Stimulated activated memory B cell treated with anti-CD40 and anti-IgM and Interleukin-4, amounts not matched to agents 10 μg/mL and 1 μg/mL and 100 μg/mL, for 72 hours (primary cell): ENCODE results near the gene C2orf49.
A peak's percentile ranks its signal among the peaks of the same experiment; 100 is the strongest.

Source experiments
- ATAC-seq: fragments of 150-1000 bp; cut with Tn5 transposase; 2 replicates; pipeline ENCODE4 v1.10.0; 2021
- H3K27ac Mint-ChIP-seq: one replicate; pipeline ENCODE4 v1.8.0; 2022; ENCODE audit warnings: mild to moderate bottlenecking, mixed read lengths
- H3K27me3 Mint-ChIP-seq: one replicate; pipeline ENCODE4 v1.8.0; 2022; ENCODE audit warnings: mixed read lengths
- H3K36me3 Mint-ChIP-seq: one replicate; pipeline ENCODE4 v1.8.0; 2022; ENCODE audit warnings: mixed read lengths
- H3K4me1 Mint-ChIP-seq: one replicate; pipeline ENCODE4 v1.8.0; 2022; ENCODE audit warnings: mixed read lengths
- H3K4me3 Mint-ChIP-seq: one replicate; pipeline ENCODE4 v1.8.0; 2022; ENCODE audit warnings: mild to moderate bottlenecking, moderate library complexity, mixed read lengths
- H3K9me3 Mint-ChIP-seq: one replicate; pipeline ENCODE4 v1.8.0; 2022; ENCODE audit warnings: mixed read lengths

The C2orf49 gene

DNA sequence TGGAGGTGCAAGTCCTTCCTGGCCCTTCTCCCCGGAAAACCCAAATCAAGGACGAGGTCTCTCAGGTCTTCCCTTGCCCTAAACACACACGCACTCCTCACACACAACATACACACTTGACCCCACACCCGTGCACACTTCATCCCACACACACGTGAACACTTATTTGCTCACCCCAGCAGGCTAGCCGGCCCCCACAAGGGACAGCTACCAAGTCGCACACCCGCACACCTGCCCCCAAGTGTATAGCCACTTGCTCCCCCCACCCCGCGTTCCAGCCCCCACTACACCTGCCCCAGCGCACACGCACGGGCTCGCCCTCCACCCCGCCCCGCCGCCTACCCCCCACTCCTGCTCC is 8.2 kb upstream of the C2orf49 start:
- Mint-ChIP-seq H3K9me3 (no peaks in the 10 kb centered on the region), H3K27me3 (no peaks in the 10 kb centered on the region), H3K4me3 (peak overlapping the region; percentile 79), H3K27ac (peak overlapping the region; percentile 78), H3K4me1 (peaks cover 47% of the 10 kb centered on the region), H3K36me3 (peaks cover 10% of the 10 kb centered on the region)
- ATAC-seq: peak; percentile 57

- H3K4me1 Mint-ChIP-seq: peaks cover 41% of the 10 kb centered on the region
- no peaks in the 10 kb centered on the region for H3K9me3 Mint-ChIP-seq
- peak within 1 kb of the TSS; percentile 78 for H3K27ac Mint-ChIP-seq
- no peaks in the 10 kb centered on the region for H3K27me3 Mint-ChIP-seq
- peak within 1 kb of the TSS; percentile 88 for H3K4me3 Mint-ChIP-seq
- peak; percentile 94 for ATAC-seq
- H3K36me3 Mint-ChIP-seq: peaks cover 6% of the 10 kb centered on the region
Observed at GRCh38 chr2:105329561-105330495, 7.5 kb upstream of the C2orf49 start, which contains the start of gene TGFBRAP1. TSS of gene TGFBRAP1 (minus strand) at chr2:105329735. CDS start at chr2:105308301, 21,434 bp downstream.

DNA sequence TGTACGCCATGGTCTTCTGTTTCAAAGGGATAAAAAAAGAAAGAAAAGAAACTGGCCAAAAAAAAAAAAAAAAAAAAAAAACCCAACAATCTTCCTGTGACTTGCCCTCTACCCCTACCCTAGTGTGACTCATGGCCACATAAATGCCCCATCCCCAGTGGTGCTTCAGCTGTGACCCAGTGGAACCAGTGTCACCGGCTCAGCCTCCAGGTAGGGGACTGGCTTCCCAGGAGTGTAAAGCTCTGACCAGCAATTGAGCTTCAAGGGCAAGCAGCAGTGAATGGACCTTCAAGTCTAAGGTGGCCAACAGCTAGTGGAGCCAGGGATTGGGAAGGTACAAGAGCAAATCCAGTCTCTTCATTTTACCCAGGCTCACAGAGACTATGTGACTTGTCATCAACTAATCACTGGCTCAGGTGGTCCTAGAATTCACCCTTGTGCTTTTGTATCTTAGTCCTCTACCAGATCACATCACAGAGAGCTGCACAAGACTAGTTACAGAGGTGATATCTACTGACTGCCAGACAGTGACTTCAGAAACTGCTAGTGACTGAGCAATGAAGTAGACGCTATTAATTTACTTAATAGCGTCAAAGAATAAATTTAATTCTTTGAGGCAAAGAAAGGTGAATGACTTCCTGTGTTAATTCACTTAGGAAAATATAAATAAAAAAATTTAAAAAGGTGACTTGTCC is 6.5 kb upstream of the C2orf49 start:
- Mint-ChIP-seq H3K4me1 (peaks cover 37% of the 10 kb centered on the region), H3K27me3 (no peaks in the 10 kb centered on the region), H3K9me3 (no peaks in the 10 kb centered on the region), H3K27ac (peak overlapping the region; percentile 78), H3K4me3 (peak overlapping the region; percentile 88), H3K36me3 (no peaks in the 10 kb centered on the region)
- ATAC-seq: no peak

GRCh38 chr2:105334211-105334610 is 3.1 kb upstream of the C2orf49 start:
- Mint-ChIP-seq H3K36me3 (no peaks in the 10 kb centered on the region), H3K27ac (no peak overlapping the region), H3K27me3 (no peaks in the 10 kb centered on the region), H3K4me1 (peaks cover 25% of the 10 kb centered on the region), H3K4me3 (no peak overlapping the region), H3K9me3 (no peaks in the 10 kb centered on the region)
- ATAC-seq: no peak

GRCh38 chr2:105335469-105335868 is 1.9 kb upstream of the C2orf49 start:
- Mint-ChIP-seq H3K27me3 (no peaks in the 10 kb centered on the region), H3K27ac (no peak overlapping the region), H3K4me3 (no peak overlapping the region), H3K9me3 (no peaks in the 10 kb centered on the region), H3K4me1 (peaks cover 18% of the 10 kb centered on the region), H3K36me3 (peaks cover 7% of the 10 kb centered on the region)
- no peak for ATAC-seq

DNA sequence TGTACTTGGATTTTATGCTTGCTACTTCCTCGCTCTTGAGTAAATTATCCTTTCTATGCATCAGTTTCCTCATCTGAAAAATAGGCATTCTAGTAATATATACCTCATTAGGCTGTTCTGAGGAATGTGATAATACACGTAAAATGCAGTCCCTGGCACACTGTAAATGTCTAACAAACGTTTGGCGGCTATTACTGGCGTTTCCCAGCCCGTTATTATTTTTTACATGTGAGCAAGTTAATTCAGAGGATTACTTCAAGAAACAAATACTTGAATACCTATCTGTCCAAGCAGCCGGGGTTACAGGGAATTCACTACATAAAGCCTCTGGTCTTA is 586 bp upstream of the C2orf49 start:
- no peaks in the 10 kb centered on the region for H3K9me3 Mint-ChIP-seq
- peak overlapping the region; percentile 100 for H3K4me3 Mint-ChIP-seq
- no peaks in the 10 kb centered on the region for H3K27me3 Mint-ChIP-seq
- peaks cover 7% of the 10 kb centered on the region for H3K36me3 Mint-ChIP-seq
- H3K27ac Mint-ChIP-seq: peak overlapping the region; percentile 99
- H3K4me1 Mint-ChIP-seq: peaks cover 13% of the 10 kb centered on the region
- ATAC-seq: no peak

- Mint-ChIP-seq H3K36me3 (peaks cover 11% of the 10 kb centered on the region), H3K27ac (peak overlapping the region; percentile 99), H3K27me3 (no peaks in the 10 kb centered on the region), H3K4me1 (peaks cover 13% of the 10 kb centered on the region), H3K4me3 (peak overlapping the region; percentile 100), H3K9me3 (no peaks in the 10 kb centered on the region)
- ATAC-seq: no peak
Observed at GRCh38 chr2:105338020-105338385, 663 bp downstream of the C2orf49 start.

- Mint-ChIP-seq H3K4me3 (no peak overlapping the region), H3K27me3 (no peaks in the 10 kb centered on the region), H3K9me3 (no peaks in the 10 kb centered on the region), H3K36me3 (peaks cover 15% of the 10 kb centered on the region), H3K4me1 (peaks cover 13% of the 10 kb centered on the region), H3K27ac (no peak overlapping the region)
- no peak for ATAC-seq
Observed at GRCh38 chr2:105339414-105339813, 2.1 kb downstream of the C2orf49 start.

- Mint-ChIP-seq H3K27ac (no peak overlapping the region), H3K9me3 (no peaks in the 10 kb centered on the region), H3K4me1 (no peaks in the 10 kb centered on the region), H3K4me3 (no peak overlapping the region), H3K27me3 (no peaks in the 10 kb centered on the region), H3K36me3 (peaks cover 39% of the 10 kb centered on the region)
- ATAC-seq: no peak
Observed at GRCh38 chr2:105344704-105345345, 7.5 kb downstream of the C2orf49 start.

DNA sequence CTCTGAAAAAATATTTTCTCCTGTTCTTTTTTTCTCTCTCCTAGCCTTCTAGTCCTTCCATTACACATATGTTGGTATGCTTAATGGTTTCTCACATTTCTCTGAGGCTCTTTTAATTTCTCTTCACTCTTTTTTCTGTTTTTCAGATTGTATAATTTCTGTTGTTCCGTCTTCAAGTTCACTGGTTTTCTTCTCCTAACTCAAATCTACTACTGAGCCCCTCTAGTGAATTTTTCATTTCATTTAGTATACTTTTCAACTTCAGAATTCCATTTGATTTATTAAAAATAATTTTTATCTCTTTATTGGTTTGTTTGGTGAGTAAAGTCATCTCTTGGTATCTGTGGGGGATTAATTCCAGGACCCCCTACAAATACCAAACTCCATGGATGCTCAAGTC is 19.8 kb downstream of the C2orf49 start:
- Mint-ChIP-seq H3K36me3 (peaks cover 86% of the 10 kb centered on the region), H3K9me3 (peaks cover 9% of the 10 kb centered on the region), H3K27ac (no peak overlapping the region), H3K4me3 (no peak overlapping the region), H3K27me3 (no peaks in the 10 kb centered on the region), H3K4me1 (no peaks in the 10 kb centered on the region)
- ATAC-seq: no peak

- H3K36me3 Mint-ChIP-seq: peaks cover 73% of the 10 kb centered on the region
- peaks cover 9% of the 10 kb centered on the region for H3K9me3 Mint-ChIP-seq
- no peak overlapping the region for H3K4me3 Mint-ChIP-seq
- no peaks in the 10 kb centered on the region for H3K27me3 Mint-ChIP-seq
- no peak for ATAC-seq
- no peak overlapping the region for H3K27ac Mint-ChIP-seq
- no peaks in the 10 kb centered on the region for H3K4me1 Mint-ChIP-seq
Observed at GRCh38 chr2:105358593-105358992, 21.3 kb downstream of the C2orf49 start.

GRCh38 chr2:105361102-105361889 is 24.0 kb downstream of the C2orf49 start:
- Mint-ChIP-seq H3K9me3 (peaks cover 5% of the 10 kb centered on the region), H3K27me3 (no peaks in the 10 kb centered on the region), H3K27ac (no peak overlapping the region), H3K4me1 (no peaks in the 10 kb centered on the region), H3K4me3 (no peak overlapping the region), H3K36me3 (peaks cover 47% of the 10 kb centered on the region)
- ATAC-seq: no peak

GRCh38 chr2:105362862-105363591 is 25.7 kb downstream of the C2orf49 start:
- no peaks in the 10 kb centered on the region for H3K27me3 Mint-ChIP-seq
- no peak for ATAC-seq
- no peak overlapping the region for H3K27ac Mint-ChIP-seq
- H3K4me1 Mint-ChIP-seq: no peaks in the 10 kb centered on the region
- H3K4me3 Mint-ChIP-seq: no peak overlapping the region
- H3K9me3 Mint-ChIP-seq: no peaks in the 10 kb centered on the region
- peaks cover 31% of the 10 kb centered on the region for H3K36me3 Mint-ChIP-seq

DNA sequence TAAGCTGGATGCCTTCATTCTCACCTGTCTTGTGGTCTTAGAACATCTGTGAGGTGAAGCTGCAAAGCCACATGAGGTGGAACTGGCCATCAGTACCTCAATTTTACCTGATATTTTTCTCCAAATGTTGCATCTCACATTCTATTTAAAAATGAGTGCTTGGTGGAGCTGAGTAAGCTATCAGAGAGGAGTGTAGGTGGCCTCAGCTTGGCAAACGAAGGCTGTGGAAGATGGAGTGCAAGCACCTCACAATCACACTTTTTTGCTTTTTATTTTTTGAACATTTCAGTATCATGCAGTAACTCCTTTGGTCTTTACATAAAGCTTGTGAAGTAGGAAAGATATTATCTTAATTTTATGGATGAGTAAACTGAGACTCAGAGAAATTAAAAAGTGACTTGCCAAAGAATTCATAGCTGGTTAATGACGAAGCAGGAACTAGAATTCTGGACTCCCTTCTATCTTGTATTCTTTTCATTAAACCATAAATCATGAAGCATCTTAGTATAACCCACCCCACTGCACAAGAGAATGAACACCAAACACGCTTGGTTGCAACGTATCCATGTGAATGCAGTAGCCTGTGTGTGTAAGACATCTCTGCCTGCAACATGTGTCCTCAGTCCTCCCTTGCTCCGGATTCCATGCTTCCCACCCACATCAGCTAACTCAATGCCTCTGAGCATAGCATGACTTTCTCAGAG is 27.2 kb downstream of the C2orf49 start:
- Mint-ChIP-seq H3K4me3 (no peak overlapping the region), H3K36me3 (peaks cover 19% of the 10 kb centered on the region), H3K4me1 (peaks cover 2% of the 10 kb centered on the region), H3K9me3 (no peaks in the 10 kb centered on the region), H3K27ac (no peak overlapping the region), H3K27me3 (no peaks in the 10 kb centered on the region)
- ATAC-seq: no peak
